ENCODE results near the gene RAB11FIP4. TPM values are rescaled to one million over a fixed set of nuclear protein-coding genes. Genes with fewer than 3 reads are reported as not detected.

RAB11FIP4 gene
- total and polyA plus RNA-seq, 2 donors, result 1.5 to 4.2 TPM

DNA sequence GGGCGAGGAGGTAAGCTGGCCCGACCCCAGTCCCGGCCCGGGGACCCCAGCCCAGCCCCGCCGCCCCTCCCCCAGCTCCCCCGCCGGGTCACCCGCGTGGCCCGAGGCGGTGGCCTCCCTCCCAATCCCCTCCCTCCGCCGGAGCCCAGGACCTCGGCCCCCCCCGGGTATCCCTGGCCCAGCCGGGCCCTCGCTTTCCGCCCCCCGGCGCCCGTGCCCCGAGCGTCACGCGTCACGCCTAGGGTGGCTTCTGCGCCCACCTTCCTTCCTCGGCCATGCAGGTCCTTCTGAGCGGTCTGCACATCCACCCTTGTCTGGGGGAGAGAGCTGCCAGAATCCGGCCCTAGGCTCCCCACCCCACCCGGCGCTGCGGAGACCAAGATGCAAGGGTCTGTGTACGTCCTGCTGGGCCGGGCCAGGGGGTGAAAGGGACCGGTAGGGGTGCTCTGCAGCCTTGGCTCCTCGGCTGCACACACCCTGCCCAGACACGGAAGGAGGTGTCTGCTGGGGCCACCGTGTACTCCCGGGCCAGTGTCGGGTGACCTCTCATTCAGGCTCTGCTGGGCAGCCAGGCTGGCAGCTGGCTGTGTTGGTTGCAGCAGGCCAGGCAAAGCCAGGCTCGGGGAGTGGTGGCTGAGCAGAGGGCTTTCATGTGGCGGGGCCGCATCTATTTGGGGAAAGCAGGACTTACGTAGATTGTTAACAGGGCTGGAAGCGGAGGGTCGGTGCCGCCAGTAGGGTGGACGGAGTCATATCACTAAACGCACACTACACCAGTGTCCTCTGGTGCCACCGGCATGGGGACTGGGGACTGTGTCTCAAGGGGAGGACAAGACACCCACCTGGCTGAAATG, 754 bp downstream of the RAB11FIP4 start:
- WGBS, result 18% methylated on average over 52 of the region's 52 CpGs
- Histone ChIP-seq H3K27ac (ENCODE audit: low read depth) (no peak overlapping the region), H3K4me1 (ENCODE audit: insufficient read depth) (no peaks in the 10 kb centered on the region), H3K4me3 (ENCODE audit: low read depth, low read length) (peak overlapping the region; percentile 52), H3K36me3 (ENCODE audit: insufficient read depth) (no peaks in the 10 kb centered on the region)
- DNase-seq (ENCODE audit: extremely low spot score), result no peak

DNA sequence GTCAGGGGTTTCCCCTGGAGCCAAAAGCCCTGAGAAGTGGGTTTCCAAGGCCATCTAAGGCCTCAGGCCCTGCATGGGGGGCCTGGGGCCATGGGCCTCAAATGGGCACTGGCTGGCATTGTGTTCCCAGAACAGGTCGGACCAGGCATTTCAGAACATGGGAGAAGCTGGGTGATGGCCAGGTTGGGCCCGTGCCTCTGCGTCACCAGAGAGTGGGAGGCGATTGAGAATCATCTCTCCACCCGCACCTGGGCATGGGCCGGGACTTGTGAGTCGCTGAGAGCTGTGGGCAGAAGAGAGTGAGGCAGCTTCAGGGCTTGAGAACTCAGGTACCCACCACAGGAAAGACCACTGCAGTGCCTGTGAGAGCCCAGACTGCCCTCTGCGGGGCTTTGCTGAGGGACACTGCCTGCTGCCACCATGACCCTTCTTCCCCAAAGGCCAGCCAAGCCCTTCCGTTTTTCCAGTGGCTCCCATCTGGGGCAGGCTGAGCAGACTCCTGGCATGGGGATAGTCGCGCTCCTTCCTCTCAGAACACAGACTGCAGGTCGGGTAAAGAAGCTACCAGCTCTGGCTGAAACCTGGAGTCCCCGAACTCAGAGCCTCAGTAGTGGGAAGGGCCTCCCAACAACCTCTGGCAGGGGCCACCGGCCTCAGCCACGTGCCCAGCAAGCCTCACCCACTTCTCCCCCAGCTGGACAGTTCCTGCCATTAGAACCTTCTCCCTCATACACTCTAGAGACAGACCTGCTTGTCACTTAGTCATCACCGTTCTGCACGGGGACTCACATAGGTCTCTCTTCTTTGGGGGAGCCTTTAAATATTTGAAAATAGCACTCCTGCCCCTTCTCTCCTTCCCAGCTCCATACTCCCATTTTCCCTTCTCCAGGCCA, 1.6 kb downstream of the RAB11FIP4 start:
- Histone ChIP-seq H3K4me3 (ENCODE audit: low read depth, low read length) (no peak overlapping the region), H3K4me1 (ENCODE audit: insufficient read depth) (no peaks in the 10 kb centered on the region), H3K27ac (ENCODE audit: low read depth) (no peak overlapping the region), H3K36me3 (ENCODE audit: insufficient read depth) (no peaks in the 10 kb centered on the region)
- WGBS, result 80% methylated on average over 17 of the region's 17 CpGs
- no peak for DNase-seq (ENCODE audit: extremely low spot score)

DNA sequence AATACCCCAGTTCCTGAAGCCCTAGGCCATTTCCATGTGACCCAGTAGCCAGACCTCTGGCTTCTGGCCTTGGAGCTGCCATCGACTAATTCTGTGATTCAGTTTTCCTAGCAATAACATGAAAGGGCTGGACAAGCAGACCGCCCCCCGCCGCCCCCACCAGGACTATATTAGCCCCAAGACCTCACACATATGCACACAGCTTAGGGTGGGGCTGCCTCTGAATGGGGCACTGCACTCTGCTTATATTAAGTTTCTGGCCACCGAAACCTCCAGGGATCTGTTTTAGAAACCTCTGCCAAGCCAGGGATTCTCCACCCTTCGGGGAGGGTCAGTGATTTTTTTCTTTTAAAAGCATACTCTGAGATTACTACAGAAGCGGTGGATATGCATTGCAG, 2.3 kb downstream of the RAB11FIP4 start:
- Histone ChIP-seq H3K27ac (ENCODE audit: low read depth) (no peak overlapping the region), H3K4me3 (ENCODE audit: low read depth, low read length) (no peak overlapping the region), H3K4me1 (ENCODE audit: insufficient read depth) (no peaks in the 10 kb centered on the region), H3K36me3 (ENCODE audit: insufficient read depth) (no peaks in the 10 kb centered on the region)
- no peak for DNase-seq (ENCODE audit: extremely low spot score)
- 86% methylated on average over 7 of the region's 7 CpGs for WGBS

DNA sequence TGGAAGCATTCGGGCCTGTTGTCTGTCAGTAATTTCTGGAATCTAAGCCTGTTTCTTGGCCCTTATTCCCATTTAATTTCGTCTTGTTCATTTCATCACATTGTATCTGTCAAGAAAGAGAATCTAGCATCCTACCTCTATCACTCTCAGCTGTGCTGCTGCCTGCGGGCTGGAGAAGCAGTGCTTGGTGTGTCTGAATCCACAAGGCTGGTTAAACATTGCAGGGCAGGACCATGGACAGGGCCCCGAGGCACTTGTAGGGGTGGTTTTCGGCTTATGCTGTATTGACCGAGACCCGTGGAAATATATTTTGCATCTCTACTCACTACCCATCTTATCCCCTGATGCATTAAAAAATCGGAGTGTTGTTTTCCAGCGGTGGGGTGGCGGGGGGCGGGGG, 3.1 kb downstream of the RAB11FIP4 start:
- WGBS, result 10% methylated on average over 11 of the region's 11 CpGs
- H3K27ac ChIP-seq (ENCODE audit: low read depth), result no peak overlapping the region
- no peak overlapping the region for H3K4me3 ChIP-seq (ENCODE audit: low read depth, low read length)
- peak; percentile 63 for DNase-seq (ENCODE audit: extremely low spot score)
- no peaks in the 10 kb centered on the region for H3K36me3 ChIP-seq (ENCODE audit: insufficient read depth)
- H3K4me1 ChIP-seq (ENCODE audit: insufficient read depth), result no peaks in the 10 kb centered on the region

DNA sequence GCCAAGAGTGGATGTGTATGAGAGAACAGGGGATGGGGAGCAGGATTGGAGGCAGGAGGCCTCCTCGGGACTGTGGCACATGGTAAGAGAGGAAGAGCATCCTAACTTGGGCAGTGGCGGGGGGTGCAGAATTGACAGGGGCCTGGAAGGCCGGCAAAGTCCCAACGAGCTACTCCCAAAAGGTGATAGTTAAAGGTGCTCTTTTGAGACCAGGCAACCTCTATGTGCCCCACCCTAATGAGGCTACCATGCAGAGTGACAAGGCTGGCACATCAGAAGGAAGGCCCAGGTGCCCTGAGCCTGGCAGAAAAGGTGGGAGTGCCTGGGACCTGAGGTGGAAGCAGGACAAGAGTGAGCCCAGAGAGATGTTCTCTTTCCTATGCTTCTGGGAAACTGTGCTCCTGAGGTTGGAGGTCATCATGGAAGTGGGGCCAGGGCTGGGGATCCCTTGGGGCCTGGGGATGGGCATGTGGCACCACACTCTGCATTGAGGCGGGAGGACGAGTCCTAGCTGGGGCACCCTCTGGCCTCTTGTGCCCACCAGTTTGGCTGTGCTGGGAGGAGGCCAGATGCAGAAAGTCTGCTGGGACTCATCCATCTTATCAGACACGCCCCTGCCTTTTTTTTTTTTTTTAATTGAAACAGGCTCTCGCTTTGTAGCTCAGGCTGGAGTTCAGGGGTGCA, 5.9 kb downstream of the RAB11FIP4 start:
- Histone ChIP-seq H3K27ac (ENCODE audit: low read depth) (no peak overlapping the region), H3K36me3 (ENCODE audit: insufficient read depth) (no peaks in the 10 kb centered on the region), H3K4me3 (ENCODE audit: low read depth, low read length) (no peak overlapping the region), H3K4me1 (ENCODE audit: insufficient read depth) (no peaks in the 10 kb centered on the region)
- WGBS, result 78% methylated on average over 8 of the region's 8 CpGs
- no peak for DNase-seq (ENCODE audit: extremely low spot score)

DNA sequence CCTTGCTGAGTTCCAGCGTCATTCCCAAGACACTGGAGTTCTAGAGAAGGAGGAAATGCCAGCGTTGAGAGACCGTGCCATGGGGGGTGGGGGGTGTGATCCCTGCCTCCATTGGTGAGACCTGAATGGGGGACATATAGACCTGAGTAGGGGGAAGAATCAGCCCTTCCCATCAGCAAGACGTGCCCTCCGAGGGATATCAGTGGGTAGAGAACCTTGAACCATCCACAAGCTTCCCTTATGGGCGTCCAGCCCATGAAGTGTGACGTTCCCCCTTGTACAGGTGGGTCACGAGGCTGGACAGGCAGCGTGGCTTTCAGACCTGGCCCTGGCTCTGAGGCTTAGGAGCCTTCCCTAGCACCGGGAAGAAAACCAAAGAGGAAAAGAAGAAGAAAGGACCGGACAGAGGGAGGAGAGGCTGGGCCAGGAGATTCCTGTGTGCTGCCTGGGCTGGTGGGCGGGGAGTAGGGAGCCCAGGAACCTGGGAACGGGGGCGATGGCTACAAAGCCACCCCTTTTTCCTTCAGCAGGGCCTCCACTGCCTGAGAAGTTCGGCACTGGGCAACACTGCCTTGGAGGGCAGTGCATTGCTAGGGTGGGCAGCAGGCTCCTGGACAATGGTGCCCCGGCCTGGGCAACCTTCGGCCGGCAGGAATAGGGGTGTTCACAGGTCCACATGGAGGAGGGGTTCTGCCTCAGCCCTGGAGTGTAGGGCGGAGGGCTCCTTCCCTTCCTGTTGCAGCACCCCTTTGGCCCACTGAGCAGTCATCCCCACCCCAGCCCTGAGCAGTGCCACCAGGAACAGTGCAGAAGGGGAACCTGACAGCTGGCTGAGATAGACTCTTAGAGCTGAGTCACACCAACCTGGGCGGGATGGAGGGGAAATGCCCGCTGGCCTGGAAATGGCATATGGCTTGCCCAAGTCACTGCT, 7.2 kb downstream of the RAB11FIP4 start:
- no peaks in the 10 kb centered on the region for H3K36me3 ChIP-seq (ENCODE audit: insufficient read depth)
- 79% methylated on average over 21 of the region's 21 CpGs for WGBS
- H3K4me1 ChIP-seq (ENCODE audit: insufficient read depth), result no peaks in the 10 kb centered on the region
- no peak overlapping the region for H3K4me3 ChIP-seq (ENCODE audit: low read depth, low read length)
- no peak overlapping the region for H3K27ac ChIP-seq (ENCODE audit: low read depth)
- DNase-seq (ENCODE audit: extremely low spot score), result no peak

DNA sequence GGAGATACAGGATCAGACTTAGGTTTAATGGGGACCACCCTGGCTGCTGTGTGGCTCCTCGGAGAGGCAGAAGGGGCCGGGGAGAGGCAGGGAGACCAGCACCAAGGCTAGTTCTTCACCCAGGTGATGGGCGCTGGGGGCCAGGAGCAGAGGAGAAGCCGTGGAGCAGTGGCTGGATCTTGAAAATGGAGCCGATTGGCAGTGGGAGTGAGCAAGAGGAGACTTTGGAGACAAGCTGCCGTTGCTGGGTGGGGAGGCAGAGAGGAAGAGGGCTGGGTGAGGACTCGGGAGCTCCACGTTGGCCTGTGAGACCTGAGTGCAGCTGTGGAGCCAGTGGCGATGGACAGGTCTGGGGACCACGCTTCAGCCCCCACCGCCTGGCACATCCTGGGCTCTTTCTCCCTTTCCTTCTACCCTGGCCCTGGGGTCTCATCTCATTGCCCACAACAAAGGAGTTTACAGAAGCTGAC, 9.0 kb downstream of the RAB11FIP4 start:
- WGBS, result 55% methylated on average over 11 of the region's 11 CpGs
- H3K4me3 ChIP-seq (ENCODE audit: low read depth, low read length), result no peak overlapping the region
- no peaks in the 10 kb centered on the region for H3K36me3 ChIP-seq (ENCODE audit: insufficient read depth)
- H3K4me1 ChIP-seq (ENCODE audit: insufficient read depth), result no peaks in the 10 kb centered on the region
- DNase-seq (ENCODE audit: extremely low spot score), result no peak
- no peak overlapping the region for H3K27ac ChIP-seq (ENCODE audit: low read depth)

DNA sequence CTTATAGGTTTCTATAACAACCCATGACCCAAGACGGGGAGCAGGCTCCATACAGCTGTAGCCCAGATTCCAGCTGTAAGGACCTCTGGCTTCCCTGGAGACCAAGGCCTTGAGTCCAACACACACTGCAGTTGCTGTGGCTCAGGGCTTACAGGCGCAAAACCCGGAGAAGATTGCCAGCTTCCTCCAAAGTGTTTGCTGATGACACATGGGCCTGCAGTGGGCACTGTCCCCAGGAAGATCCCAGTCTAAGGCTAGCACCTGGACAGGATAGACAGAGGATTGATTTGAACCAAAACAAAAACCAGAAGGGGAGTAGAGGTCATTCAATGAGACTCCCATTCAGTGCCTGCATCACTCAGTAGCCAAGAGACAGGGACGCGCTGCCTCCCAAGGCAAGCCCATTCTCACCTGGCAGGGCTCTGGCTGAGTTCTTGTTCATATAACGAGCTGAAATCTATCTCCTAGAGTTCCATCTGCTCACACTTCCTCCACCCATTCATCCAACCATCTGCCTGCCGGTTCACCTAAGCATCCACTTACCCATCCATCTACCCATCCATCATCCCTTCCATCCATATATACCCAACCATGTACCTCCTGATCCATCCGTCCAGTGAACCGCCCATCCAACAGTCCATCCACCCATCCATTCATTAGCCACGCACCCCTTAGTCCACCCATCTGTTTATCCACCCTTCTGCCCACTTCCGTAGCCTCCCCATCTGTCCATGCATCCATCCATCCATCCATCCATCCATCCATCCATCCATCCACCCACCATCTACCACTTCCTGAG, 10.2 kb downstream of the RAB11FIP4 start:
- 89% methylated on average over 11 of the region's 11 CpGs for WGBS
- no peak overlapping the region for H3K27ac ChIP-seq (ENCODE audit: low read depth)
- no peak for DNase-seq (ENCODE audit: extremely low spot score)
- no peaks in the 10 kb centered on the region for H3K4me1 ChIP-seq (ENCODE audit: insufficient read depth)
- no peak overlapping the region for H3K4me3 ChIP-seq (ENCODE audit: low read depth, low read length)
- no peaks in the 10 kb centered on the region for H3K36me3 ChIP-seq (ENCODE audit: insufficient read depth)

DNA sequence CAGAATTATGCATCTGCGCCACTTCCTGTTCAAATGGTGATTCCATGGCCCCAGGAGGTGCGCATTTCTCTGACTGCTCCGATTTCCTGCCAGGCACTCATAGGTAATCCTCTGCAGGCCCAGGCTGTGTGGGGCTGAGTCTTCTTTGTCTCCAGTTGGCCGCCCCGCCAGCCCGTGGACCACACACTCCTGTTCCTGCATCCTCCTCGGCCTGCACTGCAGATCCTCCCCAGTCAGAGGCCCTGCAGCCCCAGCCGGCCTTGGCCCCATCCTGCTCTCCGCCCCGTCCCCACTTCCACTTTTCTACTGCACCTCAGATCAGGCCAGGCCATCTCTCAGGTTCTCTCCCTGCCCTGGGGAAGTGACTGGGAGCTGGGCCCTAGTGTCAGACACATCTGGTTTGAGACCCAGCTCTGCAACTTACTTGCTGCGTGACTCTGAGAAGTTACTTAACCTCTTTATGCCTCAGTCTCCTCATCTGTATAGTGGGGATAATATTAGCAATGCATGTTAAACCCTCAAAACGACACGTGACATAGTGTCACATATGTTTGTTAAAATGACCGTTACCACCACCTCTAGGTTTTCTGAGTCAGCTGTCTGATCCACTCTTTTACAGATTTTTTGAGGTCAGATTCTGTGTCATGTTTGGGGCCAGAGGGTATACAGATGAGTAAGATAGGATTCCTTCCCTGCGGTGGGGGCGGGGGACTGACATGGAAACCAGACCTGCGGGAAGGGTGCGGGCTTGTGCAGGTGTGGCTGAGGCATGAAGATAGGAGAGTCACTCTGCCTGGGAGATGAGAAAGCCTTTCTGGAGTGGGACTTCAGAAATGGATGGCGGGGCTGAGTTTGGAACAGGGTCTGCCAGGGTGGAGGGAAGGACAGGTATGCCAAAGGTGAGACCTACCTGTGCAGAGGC, 12.8 kb downstream of the RAB11FIP4 start:
- 75% methylated on average over 19 of the region's 19 CpGs for WGBS
- DNase-seq (ENCODE audit: extremely low spot score), result no peak
- H3K4me1 ChIP-seq (ENCODE audit: insufficient read depth), result no peaks in the 10 kb centered on the region

DNA sequence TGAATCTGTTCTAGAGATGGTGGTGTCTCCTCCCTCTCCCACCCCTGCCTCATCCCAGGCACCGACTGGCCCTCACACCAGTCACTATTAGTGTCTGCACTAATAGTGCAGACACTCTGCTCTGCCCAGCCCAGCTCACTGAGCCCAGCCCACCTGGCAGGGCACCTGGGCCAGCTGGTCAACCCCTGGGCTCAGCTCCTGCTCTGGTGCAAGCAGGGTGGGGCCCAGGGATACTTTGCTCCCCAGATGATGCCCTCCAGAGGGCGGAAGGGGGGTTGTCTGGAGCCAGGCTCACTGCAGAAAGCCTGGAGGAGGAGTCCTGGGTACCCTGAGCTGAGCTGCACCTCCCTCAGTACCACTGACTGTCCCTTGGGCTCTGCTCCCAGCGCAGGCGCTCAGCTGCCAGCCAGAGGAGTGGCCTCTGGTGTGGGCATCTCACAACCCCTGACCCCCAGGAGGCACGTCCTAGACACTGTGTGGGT, 14.5 kb downstream of the RAB11FIP4 start:
- Histone ChIP-seq H3K27ac (ENCODE audit: low read depth) (no peak overlapping the region), H3K4me3 (ENCODE audit: low read depth, low read length) (no peak overlapping the region), H3K36me3 (ENCODE audit: insufficient read depth) (no peaks in the 10 kb centered on the region), H3K4me1 (ENCODE audit: insufficient read depth) (no peaks in the 10 kb centered on the region)
- DNase-seq (ENCODE audit: extremely low spot score), result no peak
- 40% methylated on average over 5 of the region's 5 CpGs for WGBS

More for the DNA sequence above, 12.8 kb downstream of the RAB11FIP4 start:
- H3K36me3 ChIP-seq (ENCODE audit: insufficient read depth), result no peaks in the 10 kb centered on the region
- no peak overlapping the region for H3K4me3 ChIP-seq (ENCODE audit: low read depth, low read length)
- no peak overlapping the region for H3K27ac ChIP-seq (ENCODE audit: low read depth)

DNA sequence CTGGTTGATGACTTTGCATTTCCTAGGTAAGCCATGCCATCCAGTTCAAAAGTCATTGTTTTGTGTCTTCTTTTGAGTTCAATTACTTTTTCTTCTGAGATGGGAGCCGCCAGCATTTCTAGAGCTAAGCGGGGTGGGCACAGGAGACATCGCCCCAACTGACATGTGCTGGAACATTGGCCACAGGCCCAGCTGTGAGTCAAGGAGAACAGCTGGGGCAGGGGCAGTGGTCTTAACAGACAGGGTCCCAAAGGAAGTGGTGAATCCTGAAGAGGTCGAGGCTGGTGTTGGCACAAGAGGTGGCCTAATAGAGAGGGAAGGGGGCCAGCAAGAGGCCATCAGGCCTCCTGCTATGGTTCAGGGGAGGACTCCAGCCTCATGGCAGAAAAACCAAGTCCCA, 17.1 kb downstream of the RAB11FIP4 start:
- Histone ChIP-seq H3K27ac (ENCODE audit: low read depth) (no peak overlapping the region), H3K36me3 (ENCODE audit: insufficient read depth) (no peaks in the 10 kb centered on the region), H3K4me3 (ENCODE audit: low read depth, low read length) (no peak overlapping the region), H3K4me1 (ENCODE audit: insufficient read depth) (no peaks in the 10 kb centered on the region)
- WGBS, result 79% methylated on average over 4 of the region's 4 CpGs
- no peak for DNase-seq (ENCODE audit: extremely low spot score)
